Chondrocyte (in vitro differentiated cells): ENCODE data around the gene TSPAN1. TPM values are rescaled to one million over a fixed set of nuclear protein-coding genes. Genes with fewer than 3 reads are reported as not detected.

Experiments used
- DNase-seq: peaks from one replicate; pipeline ENCODE4 v3.0.0; 2021; ENCODE audit warnings: mixed read lengths, low spot score
- H3K27ac Mint-ChIP-seq: one replicate; pipeline ENCODE4 v1.8.0; 2021; ENCODE audit warnings: mild to moderate bottlenecking, moderate library complexity, mixed read lengths; ENCODE audit not compliant: unreplicated experiment
- H3K27me3 Mint-ChIP-seq: 2 replicates; pipeline ENCODE4 v1.8.0; 2021; ENCODE audit warnings: low read depth, mixed read lengths
- H3K36me3 Mint-ChIP-seq: 2 replicates; pipeline ENCODE4 v1.8.0; 2021; ENCODE audit warnings: low read depth, mixed read lengths
- H3K4me1 Mint-ChIP-seq: 2 replicates; pipeline ENCODE4 v1.8.0; 2021; ENCODE audit warnings: low read depth, mild to moderate bottlenecking, mixed read lengths
- H3K4me3 Mint-ChIP-seq: one replicate; pipeline ENCODE4 v1.8.0; 2021; ENCODE audit warnings: mild to moderate bottlenecking, moderate library complexity, mixed read lengths; ENCODE audit not compliant: unreplicated experiment
- H3K9me3 Mint-ChIP-seq: 2 replicates; pipeline ENCODE4 v1.8.0; 2021; ENCODE audit warnings: low read depth, mixed read lengths
- total RNA-seq: library from RNA; stranded (reverse); gene quantifications from 3 replicates; pipeline ENCODE4 v1.2.1, GENCODE V29; 2021
- TF ChIP-seq, protein P1 (sequence below): fragments of 200-600 bp; sonication (generic); IDR thresholded peaks from 2 replicates; pipeline ENCODE4 v1.5.0; 2021; ENCODE audit warnings: antibody characterized with exemption, mild to moderate bottlenecking, moderate library complexity

TSPAN1 gene
- total RNA-seq, 1 donor from 2014 or later: 1.6 TPM

DNA sequence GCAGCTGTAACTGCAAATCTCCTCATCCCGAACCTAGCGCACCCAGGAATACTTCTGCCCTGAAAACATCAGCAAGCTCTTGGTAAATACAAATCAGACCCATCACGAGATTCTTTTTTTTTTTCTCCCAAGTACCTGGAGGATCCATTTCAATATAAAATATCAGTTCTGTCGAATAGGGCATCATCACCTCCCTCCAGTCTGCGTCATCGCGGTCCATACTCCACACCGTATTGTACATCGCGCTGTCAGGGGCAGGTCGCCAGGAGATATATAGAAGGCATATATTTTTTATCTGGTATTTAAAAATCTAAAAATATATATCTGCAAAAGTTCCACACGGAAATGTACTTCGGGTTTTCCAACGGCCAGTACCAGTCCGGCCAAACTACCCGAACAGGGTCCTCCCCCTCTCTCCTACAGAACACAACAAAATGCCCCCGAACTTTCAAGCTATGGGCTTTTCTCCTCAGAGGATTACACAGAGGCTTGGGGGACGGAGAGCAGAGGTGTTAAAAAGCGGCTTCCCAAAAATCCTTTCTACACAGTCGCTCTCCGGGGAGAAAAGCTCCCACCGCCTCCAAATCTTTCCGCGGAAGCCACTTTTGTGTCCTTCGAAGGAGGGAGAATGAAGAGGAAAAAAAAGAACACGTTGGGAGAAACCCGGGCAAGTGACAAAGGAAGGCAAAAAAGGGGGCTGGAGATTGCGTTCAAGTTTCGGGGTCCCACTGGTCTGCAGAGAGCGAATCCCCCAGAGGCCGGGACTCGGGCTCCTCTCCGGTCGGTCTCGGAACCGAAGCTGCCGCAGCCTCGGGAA is 43.0 kb upstream of the TSPAN1 start:
- TF ChIP-seq, protein P1, sequence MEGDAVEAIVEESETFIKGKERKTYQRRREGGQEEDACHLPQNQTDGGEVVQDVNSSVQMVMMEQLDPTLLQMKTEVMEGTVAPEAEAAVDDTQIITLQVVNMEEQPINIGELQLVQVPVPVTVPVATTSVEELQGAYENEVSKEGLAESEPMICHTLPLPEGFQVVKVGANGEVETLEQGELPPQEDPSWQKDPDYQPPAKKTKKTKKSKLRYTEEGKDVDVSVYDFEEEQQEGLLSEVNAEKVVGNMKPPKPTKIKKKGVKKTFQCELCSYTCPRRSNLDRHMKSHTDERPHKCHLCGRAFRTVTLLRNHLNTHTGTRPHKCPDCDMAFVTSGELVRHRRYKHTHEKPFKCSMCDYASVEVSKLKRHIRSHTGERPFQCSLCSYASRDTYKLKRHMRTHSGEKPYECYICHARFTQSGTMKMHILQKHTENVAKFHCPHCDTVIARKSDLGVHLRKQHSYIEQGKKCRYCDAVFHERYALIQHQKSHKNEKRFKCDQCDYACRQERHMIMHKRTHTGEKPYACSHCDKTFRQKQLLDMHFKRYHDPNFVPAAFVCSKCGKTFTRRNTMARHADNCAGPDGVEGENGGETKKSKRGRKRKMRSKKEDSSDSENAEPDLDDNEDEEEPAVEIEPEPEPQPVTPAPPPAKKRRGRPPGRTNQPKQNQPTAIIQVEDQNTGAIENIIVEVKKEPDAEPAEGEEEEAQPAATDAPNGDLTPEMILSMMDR: no peak
- Mint-ChIP-seq H3K36me3 (no peaks in the 10 kb centered on the region), H3K27ac (peak overlapping the region; percentile 100), H3K4me1 (peaks cover 70% of the 10 kb centered on the region), H3K27me3 (no peaks in the 10 kb centered on the region), H3K4me3 (peak overlapping the region; percentile 96), H3K9me3 (no peaks in the 10 kb centered on the region)
- DNase-seq: no peak

DNA sequence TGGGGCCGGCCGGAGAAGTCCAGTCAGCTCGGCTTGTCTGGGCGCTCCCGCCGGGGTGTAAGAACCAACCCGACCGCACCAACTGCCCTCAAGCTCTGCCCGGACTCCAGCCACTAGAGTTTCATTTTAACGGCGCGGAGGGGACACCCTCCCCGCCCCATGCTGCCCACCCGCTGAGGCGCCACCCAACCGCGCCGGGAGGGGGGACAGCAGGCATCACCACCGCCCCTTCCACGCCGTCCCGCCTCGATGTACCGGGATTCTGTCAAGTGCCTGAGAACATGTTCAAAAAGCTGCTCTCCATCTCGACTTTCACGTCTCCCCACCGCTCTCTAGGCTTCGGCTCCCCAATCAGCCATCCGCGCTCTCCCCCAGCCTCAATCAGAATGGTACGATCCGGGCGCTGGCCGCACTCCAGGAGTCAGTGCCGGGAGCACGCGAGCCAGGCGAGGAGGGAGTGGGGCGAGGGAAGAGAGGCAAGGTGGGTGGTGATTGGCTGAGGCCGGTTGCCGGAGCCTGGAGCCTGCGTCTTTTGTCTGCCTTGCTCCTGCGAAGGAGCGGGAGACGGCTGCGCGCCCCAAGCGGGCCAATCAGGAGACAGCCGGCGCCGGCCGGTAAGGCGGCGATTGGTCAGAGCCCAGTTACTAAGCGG is 42.2 kb upstream of the TSPAN1 start, which contains the start of gene PIK3R3:
Gene PIK3R3, minus strand, starts transcription at position 101 of the 652 bp plus-strand sequence. CDS start 677 bp downstream, outside the sequence.
- Mint-ChIP-seq H3K36me3 (no peaks in the 10 kb centered on the region), H3K9me3 (no peaks in the 10 kb centered on the region), H3K4me3 (peak within 1 kb of the TSS; percentile 96), H3K27me3 (no peaks in the 10 kb centered on the region), H3K4me1 (peaks cover 75% of the 10 kb centered on the region), H3K27ac (peak within 1 kb of the TSS; percentile 100)
- TF ChIP-seq, protein P1: no peak
- DNase-seq: peak; percentile 100

DNA sequence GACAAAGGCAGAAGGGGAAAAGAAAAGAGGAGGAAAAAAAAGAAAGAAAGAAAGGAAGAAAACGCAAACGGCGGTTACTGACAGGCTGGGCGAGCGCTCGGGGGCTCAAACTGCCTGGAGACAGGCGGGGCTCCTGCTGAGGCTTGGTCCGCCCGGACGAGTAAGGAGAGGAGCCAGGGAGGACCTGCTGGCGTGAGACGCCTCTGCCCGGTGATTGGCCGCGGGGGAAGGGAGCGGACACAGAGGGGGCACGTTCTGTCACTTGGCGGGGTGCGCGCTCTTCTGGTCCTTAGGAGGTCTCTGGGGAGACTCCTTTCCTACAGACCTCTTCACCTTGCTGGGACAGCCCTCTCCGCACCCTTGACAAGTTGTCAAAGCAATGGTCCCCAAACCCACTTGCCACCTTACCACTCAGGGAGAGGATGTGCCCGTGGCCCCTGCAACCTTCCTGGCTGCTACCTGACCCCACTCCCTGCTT is 41.7 kb upstream of the TSPAN1 start:
- no peaks in the 10 kb centered on the region for H3K9me3 Mint-ChIP-seq
- TF ChIP-seq, protein P1: peak; percentile 9
- H3K4me3 Mint-ChIP-seq: peak overlapping the region; percentile 96
- peaks cover 74% of the 10 kb centered on the region for H3K4me1 Mint-ChIP-seq
- no peaks in the 10 kb centered on the region for H3K36me3 Mint-ChIP-seq
- peak overlapping the region; percentile 100 for H3K27ac Mint-ChIP-seq
- no peak for DNase-seq
- H3K27me3 Mint-ChIP-seq: no peaks in the 10 kb centered on the region

DNA sequence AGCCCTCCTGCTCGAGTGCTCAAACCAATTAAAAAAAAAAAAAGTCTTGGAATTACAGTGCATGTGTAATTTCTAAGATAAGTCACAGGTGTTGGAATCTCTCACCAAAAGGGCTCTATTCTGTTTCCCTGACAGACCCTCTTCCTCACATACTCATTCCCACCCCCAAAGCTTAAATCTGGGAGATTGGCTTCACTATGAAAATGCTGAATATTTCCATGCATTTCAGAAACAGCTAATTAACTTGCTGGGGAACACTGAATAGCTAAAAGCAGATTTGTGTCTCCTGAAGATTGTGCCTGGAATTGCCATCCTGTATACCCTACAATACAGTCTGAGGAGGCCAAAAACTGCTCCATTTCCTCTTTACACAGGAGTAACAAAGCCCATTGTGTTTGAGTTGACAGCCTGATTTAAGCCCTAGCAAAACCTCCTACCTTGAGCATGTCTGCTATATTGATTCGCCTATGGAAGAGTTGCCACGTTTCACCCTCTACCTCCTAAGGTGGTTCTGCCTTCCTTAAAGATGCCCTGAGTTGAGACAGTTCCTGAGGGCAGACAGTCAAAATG is 41.0 kb upstream of the TSPAN1 start:
- no peak for DNase-seq
- Mint-ChIP-seq H3K36me3 (no peaks in the 10 kb centered on the region), H3K27ac (peak overlapping the region; percentile 100), H3K27me3 (no peaks in the 10 kb centered on the region), H3K9me3 (no peaks in the 10 kb centered on the region), H3K4me1 (peaks cover 73% of the 10 kb centered on the region), H3K4me3 (peak overlapping the region; percentile 96)
- TF ChIP-seq, protein P1: no peak
